HG03066 (cell line): Measurements from ENCODE around the gene NT5DC1.
A peak's percentile ranks its signal among the peaks of the same experiment; 100 is the strongest.

Experiments used
- ATAC-seq: cut with Tn5 transposase; IDR thresholded peaks from one replicate; pipeline ENCODE4 v1.9.1; 2021; ENCODE audit warnings: low read depth; ENCODE audit not compliant: unreplicated experiment

Gene NT5DC1

DNA sequence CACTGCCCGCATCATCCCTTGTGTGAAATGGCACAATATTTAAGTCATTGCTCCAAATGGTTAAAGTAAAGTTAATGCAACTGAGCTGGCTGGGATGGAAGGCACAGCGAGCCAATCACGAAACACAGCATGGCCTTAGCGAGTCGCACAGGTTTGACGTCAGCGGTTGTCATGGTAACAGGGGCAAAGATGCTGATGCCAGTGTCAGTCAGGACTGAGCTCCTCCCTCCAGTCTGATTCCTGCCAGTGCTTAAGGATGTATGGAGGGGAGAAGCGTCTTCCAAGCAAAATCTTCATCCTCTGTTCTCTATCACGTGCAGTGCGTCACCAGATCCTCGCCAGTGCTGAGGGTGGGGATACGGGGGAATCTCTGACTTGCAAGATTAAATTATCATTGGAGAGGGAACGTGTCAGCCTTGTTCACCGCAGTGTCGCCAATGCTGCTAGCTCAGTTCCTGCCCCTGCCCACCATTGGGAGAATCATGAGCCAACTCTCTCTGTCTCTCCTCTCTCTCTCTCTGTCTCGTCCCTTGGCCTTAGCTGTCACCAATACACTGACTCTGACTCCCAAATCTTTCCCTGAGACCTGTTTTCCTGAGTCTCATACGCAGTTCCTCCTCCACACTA, 128.7 kb downstream of the NT5DC1 start:
- ATAC-seq, result no peak

DNA sequence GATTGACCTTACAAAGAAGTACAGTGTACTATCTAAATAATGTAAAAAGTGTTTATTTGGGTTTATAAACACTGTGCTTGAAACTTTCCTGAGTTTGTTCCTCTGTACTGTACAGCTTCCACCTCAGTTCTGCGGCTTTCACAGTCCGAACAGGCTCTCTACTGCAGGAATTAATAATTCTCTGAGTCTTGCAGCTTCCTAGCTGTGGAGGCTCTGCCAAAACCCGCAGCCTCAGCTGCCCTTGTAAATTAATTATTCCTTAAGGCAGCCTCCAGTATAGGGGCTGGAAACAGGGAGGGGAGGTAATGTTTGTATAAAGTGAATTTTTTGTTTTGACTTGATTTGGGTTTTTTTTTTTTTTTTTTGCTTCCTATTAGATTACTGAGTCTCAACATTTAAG, 134.0 kb downstream of the NT5DC1 start:
- no peak for ATAC-seq

DNA sequence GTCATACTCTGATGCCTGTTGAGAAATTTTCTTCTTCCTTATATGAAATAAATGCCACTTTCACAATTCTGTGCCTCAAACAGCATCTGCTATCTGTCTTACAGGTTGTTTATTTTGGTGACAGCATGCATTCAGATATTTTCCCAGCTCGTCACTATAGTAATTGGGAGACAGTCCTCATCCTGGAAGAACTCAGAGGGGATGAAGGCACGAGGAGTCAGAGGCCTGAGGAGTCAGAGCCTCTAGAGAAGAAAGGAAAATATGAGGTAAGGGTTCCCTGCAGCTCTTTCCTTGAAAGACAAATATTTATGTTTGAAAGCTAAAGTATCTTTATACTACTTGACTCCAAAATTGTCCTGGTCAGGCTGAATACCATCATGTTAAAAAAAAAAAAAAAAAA, 137.4 kb downstream of the NT5DC1 start:
- no peak for ATAC-seq

DNA sequence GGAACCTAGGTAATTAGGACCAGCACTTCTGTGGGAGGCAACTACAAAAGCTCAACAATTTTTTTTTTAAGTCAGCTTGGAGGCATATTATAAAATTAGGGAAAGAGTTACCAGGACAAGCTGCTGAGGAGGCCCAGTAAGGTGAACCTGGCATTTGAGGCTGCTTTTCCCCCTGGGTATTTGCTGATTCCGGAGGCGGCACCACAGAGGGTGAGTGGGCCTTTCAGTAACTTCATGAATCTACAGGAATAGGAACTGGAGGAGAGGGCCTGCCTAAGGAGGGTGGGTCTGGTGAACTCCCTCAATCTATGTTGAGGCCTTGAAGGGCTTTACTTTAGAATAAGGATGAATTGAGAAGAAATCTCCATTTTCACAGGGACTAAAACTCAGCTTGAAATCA, 138.6 kb downstream of the NT5DC1 start:
- ATAC-seq, result no peak

DNA sequence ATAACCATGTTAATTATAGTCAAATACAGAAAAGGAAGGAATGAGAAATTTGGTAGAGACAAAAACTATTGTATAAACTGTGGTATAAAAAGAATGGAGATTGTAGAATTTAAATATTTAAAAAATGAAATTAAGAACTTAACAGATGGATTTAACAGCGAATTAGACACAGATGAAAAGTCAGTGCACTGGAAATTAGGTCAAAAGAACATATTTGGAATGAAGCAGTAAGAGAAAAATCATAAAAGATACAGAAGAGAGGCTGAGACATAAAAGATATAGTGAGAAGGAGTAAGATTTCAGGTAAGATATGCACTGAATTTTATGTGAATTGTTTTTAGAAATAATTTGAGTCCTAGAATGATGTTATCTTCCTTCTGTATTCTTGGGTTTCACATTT, 139.2 kb downstream of the NT5DC1 start:
- no peak for ATAC-seq

DNA sequence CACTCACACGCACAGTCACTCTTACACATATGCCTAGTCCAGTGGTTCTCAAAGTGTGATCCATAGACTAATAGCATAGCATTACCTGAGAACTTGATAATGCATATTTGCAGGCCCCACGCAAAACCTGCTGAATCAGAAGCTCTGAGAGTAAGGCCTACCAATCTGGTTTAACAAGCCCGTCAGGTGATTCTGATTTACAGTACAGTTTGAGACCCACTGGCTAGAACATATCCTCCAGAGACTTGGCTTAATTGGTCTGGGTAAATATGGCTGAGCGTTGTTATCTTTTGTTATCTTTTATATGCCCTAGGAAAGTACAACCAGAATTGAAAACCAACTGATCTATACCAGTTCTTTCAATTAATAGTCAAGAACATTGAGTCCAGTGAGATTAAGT, 143.6 kb downstream of the NT5DC1 start:
- no peak for ATAC-seq

DNA sequence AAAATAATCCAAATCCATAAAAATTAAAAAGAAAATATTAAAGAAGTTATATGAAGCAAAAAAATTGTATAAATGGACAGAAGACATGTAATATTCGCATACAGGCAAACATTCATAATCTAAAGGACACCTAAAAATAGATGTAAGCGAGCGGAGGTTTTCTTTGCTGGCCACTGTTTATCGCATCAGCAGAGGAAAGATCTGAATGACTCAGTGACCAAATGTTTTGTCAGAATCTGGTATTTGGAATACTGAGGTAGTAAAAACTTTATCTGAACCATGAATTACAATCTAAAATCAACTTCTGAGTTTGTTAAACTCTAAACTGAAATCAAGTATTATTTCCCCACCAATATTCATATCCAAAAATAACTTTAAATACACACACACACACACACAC, 145.4 kb downstream of the NT5DC1 start:
- no peak for ATAC-seq

DNA sequence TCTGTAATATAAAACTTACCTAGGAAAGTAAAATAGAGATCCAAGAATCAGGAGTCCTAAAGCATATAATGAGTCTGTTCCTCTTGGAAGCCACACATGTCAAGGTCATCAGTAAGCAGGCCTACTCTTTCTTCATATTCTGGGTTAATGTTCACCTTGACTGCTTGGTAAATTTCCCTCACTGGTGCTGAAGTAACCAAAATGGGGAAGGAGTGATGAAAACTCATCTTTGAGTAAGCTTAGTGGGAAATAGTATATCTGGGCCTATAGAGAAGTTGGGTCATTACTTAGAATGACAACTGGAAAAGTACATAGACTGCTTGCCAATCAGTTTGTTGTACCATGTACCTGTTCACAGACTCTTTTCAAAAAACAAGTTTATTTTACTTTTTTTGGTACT, 146.6 kb downstream of the NT5DC1 start:
- ATAC-seq, result no peak

DNA sequence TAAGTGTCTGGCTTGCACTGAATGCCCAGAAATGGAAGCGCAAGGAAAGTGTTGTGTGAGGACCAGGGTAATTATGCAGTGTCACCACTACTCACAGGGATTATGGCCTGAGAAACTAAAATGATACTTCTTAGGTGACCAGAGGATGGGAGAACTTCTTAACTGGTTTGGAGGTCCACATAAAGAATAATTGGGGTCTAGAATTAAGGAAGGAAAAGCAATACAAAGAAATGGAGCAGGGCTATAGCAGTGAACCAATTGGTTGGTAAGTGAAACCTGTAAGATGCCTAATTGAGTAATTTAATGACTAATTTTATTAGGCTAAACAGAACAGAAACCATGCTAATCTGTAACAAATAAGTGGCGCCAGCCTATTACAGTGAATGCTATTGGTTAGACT, 147.9 kb downstream of the NT5DC1 start:
- no peak for ATAC-seq

DNA sequence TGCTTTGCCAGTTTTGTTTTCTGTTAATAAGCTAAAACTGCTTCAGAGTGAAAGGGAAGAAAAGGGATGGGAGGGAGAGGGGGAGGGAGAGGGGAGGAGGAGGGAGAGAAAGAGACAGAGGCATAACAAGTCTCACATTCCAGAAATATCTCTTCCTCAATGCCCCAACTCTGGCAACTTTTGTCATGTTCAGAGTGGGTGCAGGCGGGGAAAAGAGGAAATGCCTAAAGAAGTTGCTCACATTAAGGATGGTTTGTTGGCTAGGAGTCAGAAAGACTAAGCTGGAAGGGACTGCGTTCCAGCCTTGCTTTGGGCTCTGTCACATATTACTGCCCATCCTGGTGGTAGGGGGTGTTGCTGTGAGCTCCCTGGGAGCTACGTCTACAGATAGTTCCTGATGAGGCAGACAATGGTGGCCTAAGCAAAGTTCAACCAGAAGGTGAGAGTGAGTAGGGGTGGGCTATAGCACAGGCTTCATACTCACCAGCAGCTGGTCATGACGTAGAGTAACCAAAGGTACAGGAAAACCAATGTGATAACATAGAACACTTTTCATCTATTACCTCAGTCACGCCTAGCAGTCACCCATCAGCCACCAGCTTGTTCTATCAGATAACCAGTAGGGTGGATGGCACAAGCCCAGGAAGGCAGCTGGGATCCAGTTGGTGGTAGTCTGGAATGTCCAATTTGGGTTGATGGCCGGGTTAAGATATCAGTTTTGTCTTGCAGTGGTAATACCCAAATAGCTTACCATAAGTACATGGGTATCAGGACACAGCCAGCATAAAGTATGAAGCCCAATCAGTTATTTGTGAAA, 151.1 kb downstream of the NT5DC1 start:
- no peak for ATAC-seq

DNA sequence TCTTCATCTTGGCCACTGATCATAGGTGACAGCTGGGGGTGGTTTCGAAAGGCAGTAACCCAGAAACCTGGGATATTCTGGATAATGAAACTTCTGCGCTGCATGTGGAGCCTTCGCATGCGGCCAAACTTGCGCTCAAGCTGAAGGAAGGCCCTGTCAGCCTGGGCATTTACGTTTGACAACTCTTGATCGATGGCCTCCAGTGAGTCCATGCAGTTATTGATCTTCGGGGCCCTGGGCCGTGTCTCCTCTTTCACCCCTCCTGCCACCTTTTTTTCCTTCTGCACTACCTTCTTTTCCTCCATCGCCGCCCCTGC, 152.5 kb downstream of the NT5DC1 start:
- ATAC-seq, result no peak

DNA sequence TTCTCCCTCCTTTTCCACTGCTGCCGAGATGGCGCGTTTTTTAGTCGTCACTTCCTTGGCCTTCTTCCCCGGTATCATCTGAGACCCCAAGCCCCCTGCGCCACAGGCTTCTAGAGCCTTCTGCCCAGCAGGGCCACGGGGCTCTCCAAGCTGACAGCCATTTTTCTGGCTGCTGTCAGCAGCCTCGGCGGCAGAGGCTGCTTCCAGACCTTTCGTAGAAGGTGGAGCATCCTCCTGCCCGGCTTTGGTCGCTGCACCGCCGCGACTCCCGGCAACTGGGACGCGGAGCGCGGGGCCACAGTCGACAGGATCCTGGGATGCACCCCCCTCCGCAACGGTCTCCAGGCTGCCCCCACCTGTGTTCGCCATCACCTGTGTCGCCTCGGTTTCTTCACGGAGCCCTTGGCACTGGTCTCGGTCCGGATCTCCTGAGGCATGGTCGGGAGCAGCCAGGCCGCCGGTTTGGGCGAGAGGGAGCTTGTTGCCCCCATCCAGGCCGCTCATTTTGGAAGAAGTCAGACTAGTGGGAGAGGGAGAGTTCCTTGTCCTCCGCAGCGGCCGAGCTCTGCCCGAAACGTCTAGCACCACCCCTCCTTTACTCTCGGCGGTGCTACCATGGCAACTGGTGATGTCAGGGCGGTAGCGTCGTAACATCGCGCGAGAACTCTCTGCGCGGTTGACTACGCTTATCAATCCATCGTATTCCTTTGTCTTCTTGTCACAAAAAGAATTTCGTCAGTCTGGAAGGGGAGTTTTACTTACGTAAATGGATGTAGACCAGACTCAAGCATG, 153.0 kb downstream of the NT5DC1 start, which contains the start of gene TSPYL4:
Gene TSPYL4, minus strand, starts transcription at position 571 of the 792 bp plus-strand sequence. Its CDS starts 67 bp downstream, at position 504.
- ATAC-seq, result peak; percentile 99

DNA sequence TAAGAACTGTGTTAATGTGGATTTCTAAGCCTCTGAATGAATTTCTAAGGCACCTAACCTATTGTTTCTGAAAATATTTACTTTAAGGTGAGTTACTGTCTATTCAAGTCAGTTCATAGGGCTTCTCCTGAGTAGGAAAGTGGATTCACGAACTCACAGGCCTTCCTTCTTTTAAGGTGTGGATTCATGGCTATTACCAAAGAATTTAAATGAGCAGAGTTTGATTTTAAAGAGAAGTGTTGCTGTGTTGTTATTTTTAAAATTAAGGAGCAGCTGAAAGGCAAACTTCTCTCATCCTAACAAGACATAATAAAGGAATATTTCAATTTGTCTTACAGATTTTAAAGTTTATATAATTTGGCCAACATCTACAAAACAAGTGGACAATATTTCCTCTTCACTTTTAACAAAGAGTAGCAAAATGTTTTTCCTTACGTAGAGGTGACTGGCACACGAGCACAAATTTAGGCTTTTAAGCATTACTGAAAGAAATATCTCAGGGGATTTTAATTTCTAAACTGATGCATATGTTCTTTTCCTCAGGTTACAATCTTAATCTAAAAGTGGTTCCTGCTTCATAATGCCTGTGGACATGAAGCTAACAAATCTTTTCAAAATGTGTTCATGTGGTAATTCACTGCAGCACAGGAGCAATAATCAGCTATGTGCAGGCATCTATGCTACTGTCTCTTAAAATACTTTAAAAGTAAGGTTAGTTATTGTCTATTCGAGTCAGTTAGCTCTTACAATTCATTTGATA, 153.8 kb downstream of the NT5DC1 start:
- peak; percentile 33 for ATAC-seq

DNA sequence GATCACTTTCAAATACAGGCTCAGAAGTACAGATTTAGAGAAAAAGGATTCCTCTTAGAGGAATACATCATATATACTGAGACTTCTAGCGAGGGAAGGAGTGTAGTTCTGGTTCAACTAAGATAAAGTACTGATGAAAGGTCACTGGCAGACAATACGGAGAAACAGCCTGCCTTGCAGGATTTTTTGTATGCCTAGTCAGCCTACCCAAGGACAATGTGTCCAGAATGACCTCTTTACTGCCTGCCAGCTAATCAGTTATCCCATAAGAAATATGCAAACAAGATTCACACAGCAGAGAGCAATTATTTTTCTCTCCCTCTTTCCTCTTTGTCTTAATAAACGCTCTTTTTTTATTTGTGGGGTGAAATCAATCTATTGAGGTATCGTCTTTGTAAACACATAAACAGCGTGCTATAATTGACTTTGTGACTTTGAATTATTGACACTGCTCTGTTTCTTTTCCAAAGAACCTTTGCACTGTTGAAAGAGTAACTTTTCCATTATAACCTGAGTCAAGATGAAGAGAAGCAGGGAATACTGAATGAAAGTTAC, 154.7 kb downstream of the NT5DC1 start:
- no peak for ATAC-seq

DNA sequence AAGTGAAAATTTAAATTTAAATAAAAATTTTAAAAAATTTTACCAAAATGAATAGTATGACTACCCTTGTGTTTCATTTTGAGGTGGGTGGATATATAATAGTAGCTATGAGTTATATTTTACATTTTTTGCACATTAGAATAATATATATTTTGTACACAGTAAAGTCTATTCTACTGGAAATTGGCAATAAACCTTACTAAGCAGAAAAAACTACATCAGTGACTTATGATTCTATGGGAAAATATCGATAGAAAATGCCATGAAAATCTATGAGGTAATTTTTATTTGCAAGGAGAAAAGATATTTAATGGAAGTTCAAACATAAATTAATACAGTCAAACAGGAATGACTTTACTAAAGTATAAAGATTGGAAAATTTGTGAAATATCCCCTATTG, 156.0 kb downstream of the NT5DC1 start:
- ATAC-seq, result no peak

DNA sequence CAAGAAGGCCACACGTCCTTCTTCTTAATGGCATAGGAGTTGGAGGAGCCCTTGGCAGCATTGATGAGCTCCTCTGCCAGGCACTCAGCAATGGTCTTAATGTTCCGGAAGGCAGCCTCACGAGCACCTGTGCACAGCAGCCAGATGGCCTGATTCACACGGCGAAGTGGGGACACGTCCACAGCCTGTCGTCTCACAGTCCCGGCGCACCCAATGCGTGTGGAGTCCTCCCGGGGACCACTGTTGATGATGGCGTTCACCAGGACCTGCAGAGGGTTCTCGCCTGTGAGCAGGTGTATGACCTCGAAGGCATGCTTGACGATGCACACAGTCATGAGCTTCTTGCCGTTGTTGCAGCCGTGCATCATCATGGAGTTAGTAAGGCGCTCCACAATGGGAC, 157.9 kb downstream of the NT5DC1 start:
- ATAC-seq, result no peak

DNA sequence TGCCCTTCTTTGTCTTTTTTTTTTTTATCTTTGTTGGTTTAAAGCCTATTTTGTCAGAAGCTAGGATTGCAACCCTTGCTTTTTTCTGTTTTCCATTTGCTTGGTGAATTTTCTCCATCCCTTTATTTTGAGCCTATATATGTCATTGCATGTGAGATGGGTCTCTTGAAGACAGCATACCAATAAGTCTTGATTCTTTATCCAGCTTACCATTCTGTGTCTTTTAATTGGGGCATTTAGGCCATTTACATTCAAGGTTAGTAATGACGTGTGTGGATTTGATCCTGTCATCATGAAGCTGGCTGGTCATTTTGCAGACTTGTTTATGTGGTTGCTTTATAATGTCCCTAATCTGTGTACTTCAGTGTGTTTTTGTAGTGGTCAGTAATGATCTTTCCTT, 162.7 kb downstream of the NT5DC1 start:
- no peak for ATAC-seq

DNA sequence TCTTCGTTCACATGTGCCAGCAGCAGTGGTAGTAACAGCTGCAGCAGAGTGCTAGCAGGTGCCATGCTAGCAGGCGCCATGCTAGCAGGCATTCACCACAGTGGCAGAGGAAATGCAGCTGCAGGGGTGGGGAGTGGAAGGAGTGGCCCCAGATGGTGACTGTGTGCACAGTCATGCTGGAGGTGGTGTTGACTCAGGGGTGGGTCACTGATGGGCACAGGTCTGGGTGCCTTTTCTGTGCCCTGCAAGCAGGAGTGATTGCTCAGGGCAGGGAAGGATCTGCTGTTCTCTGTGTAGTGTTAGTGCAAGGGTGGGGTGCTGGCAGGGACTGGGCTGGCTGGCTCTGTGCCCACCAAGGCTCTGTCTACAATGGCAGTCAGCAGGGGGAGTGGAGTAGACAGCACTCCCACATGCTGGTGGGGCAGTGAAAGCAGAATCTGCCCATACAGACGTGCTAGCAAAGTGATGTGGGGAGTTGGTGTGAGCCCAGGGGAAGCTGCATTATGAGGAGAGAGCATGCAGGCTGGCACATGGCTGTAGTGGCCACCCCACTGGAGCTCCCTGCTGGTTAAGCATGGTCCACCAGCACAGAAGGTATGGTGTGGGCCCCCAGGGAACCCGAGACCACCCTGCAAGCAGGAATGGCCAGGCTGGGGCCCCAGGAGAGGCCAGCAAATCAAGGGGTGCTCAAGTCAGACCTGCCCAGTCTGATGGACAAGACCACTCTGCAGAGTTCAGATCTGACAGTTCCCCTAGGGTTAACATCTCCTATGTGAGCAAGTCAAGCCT, 164.6 kb downstream of the NT5DC1 start:
- no peak for ATAC-seq

DNA sequence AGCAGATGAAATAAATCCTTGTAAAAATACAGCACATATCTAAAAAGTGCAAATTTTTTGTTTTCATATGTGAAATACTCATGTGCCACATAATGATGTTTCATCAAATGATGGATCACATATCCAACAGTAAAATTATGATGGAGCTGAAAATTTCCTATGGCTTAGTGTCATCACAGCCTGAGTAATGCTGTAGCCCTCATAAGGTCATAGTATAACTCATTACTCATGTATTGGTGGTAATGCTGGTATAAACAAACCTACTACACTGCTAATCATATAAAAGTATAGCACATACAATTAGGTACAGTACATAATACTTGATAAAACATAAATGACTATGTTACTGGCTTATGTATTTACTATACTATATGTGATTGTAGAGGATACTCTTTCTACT, 166.2 kb downstream of the NT5DC1 start:
- ATAC-seq, result no peak
